NCI-H82 treated with DMSO at 0.1 percent for 48 hours (cell line): ENCODE results near the gene ITGBL1.

Experiments
- DNase-seq: peaks from one replicate; lab custom pipeline; 2025; ENCODE audit not compliant: unreplicated experiment; lab: John Stamatoyannopoulos, UW

The ITGBL1 gene

DNA sequence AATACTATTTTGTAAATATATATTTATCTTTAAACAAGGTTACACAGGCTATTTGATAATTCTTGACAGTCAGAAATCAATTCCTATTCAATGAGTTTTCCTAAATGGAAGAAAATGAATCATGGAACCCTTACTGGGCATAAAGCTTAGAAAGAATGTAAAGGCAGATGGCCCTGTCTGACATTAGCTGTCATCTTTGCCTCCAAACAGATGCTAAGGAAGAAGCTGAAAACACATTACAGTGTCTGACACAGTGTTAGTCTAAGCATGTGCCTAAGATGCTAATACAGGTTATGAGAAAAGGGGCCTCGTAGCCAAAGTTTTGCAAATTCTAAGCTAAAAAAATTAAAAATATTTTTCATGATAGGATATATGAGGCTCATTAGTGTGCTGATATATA, 112.8 kb downstream of the ITGBL1 start:
- DNase-seq = peak; percentile 81

GRCh38 chr13:101567841-101568240, 115.4 kb downstream of the ITGBL1 start:
- no peak for DNase-seq

- no peak for DNase-seq
Measured at GRCh38 chr13:101569807-101570206, 117.3 kb downstream of the ITGBL1 start.

DNA sequence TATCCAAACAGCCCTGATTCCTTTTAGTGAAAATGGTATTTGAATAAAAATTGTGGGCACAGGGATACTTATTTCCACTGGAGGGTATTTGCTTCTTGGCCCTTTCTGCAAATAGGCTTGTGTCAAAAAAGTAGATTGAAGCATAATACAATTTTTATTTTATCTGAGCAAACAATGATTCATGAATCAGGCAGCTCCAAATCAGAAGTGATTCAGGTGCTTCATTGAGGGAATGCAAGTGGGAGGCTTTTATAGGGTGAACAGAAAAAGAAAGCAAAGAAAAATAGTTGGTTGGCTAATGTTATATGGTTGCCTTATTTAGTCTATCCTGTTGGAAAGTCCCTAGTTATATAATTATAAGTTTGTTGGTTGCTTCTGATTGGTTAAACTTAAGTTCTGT, 117.9 kb downstream of the ITGBL1 start:
- no peak for DNase-seq

- DNase-seq = no peak
Measured at GRCh38 chr13:101572456-101572855, 120.0 kb downstream of the ITGBL1 start.

DNA sequence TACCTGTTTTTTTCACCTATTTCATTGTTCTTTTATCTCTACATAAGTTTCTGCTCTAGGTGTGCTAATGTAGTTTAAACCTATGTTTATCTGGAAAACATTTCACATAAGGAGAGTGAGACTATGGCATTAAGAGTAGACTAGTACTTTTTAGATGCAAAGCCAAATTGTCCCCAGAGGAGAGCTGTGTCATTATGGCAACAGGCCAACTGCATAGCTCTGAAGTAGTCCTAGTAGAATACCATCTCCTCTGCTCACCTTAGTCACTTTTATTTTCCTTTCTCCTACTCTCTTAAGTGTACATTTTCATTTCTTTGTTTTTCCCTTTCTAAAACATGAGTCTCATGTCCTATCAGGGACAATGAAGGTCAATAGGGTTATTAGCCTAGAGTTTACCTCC, 123.1 kb downstream of the ITGBL1 start:
- DNase-seq = no peak

- DNase-seq = no peak
Measured at GRCh38 chr13:101576455-101576854, 124.0 kb downstream of the ITGBL1 start.

DNA sequence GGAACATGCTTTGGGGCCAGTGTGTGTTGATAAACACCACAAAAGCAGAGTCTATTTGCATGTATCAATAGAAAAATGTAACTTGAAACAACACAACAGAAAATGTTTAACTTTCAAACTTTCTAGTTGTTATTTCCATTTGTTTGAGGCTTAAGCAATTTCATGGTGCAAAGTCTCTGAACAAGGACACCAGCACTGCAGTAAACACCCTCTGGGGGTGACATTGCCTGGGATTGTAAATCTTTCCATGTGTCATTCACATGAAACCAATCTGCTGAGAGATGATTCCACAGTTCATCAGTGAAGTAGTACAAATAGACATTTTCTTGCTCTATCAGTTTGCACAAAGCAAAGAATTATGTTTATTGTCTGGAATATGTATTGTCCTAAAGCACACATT, 124.5 kb downstream of the ITGBL1 start:
- DNase-seq = no peak

GRCh38 chr13:101579281-101579802, 126.9 kb downstream of the ITGBL1 start:
- DNase-seq = no peak

DNA sequence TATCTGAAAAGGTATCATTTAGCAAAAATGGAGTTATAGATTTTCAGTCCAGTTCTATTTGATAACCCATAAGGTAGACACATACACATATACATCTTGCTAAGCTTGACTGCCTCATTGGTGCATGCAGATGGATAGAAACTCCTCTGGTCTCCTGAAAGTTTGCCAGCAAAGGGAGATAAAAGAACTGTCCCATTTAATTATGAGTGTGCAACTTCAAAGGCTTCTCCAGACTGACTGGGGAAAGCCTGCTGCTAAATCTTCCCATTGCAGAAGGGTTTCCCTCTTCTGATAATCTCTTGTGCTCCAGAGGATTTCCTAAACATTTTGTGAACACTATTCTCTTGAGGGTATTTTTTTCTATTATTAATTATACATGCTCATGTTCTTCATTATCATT, 131.9 kb downstream of the ITGBL1 start:
- DNase-seq = no peak

DNA sequence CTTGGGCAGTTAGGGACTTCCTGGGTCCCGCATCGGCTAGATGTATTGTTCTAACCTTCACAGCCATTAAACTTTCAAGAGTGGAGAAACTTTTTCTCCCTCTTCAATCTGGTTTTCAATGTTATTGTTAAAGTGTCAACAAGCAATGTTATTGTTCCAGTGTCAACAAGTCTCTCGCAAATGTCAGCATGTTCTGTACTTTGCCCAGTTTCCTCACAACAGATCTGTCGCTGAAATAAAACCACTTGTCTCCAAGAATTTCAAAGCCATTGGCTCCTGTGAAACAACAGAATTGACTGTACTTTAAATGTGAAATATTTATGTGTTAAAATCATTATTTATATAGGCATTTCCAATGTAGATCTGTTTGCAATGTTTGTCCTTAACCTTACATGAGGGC, 138.0 kb downstream of the ITGBL1 start:
- no peak for DNase-seq

GRCh38 chr13:101594936-101595335, 142.5 kb downstream of the ITGBL1 start:
- no peak for DNase-seq

- DNase-seq = no peak
Measured at GRCh38 chr13:101596803-101597202, 144.3 kb downstream of the ITGBL1 start.

- DNase-seq = no peak
Measured at GRCh38 chr13:101611491-101612475, 159.3 kb downstream of the ITGBL1 start.

- no peak for DNase-seq
Measured at GRCh38 chr13:101612735-101613134, 160.3 kb downstream of the ITGBL1 start.

- DNase-seq = no peak
Measured at GRCh38 chr13:101614491-101614890, 162.0 kb downstream of the ITGBL1 start.

- no peak for DNase-seq
Measured at GRCh38 chr13:101618440-101619187, 166.1 kb downstream of the ITGBL1 start.

- DNase-seq = no peak
Measured at GRCh38 chr13:101621099-101621498, 168.6 kb downstream of the ITGBL1 start.

GRCh38 chr13:101623470-101624209, 171.2 kb downstream of the ITGBL1 start:
- no peak for DNase-seq

DNA sequence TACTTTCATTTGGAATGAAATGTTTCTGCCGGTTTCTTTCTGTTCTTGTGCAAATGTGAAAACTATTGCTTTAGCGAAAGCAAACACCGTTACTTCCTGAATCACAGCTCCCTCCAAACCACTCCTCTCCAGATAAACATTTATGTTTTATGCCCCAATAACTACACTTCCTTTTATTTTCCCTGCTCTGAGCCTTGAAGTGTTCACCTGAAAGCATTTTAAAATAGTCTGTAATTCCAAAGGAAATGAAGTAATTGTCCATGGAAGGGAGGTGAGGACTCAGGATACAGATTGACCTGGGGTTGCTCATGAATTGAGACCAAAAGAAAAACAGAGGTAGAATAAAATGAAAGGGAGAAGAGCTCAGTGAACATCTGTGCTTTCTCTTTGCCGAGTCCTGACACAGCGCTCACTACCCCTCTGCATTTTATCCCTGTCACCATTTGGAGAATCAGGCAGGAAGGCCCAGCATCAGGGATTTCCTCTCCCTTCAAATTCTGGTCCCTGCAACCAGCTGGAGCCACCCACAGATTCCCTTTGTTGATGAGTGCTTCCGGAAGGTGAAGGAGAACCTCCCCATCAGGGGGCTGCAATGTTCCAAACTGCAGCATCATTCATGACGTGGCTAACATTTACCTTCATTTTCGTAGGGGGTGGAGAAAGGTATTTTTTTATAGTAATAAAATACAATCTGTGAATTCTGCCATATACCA, 171.9 kb downstream of the ITGBL1 start:
- DNase-seq = no peak
